SK-N-MC (cell line): ENCODE data around the gene PARP9.

Experiments
- DNase-seq: peaks from one replicate; pipeline ENCODE4 v3.0.0-alpha.2; 2011; ENCODE audit warnings: low read depth, low spot score
- H3K27ac ChIP-seq: fragments of 200-600 bp; sonication (generic); 2 replicates; pipeline ENCODE4 v1.5.1; 2016; ENCODE audit warnings: mixed run types
- H3K36me3 ChIP-seq: fragments of 200-600 bp; sonication (generic); 2 replicates; pipeline ENCODE4 v1.6.1; 2017; ENCODE audit warnings: antibody characterized with exemption, low read length, mixed read lengths; ENCODE audit not compliant: insufficient read depth
- H3K4me3 ChIP-seq: fragments of 200-600 bp; sonication (generic); 2 replicates; pipeline ENCODE4 v1.5.1; 2016
- H3K9ac ChIP-seq: fragments of 200-600 bp; sonication (generic); 2 replicates; pipeline ENCODE4 v1.8.0; 2017; ENCODE audit warnings: mixed run types, mixed read lengths; ENCODE audit not compliant: insufficient read length
- H3K9me3 ChIP-seq: fragments of 200-600 bp; sonication (generic); 2 replicates; pipeline ENCODE4 v1.6.1; 2017; ENCODE audit warnings: low read depth, mild to moderate bottlenecking, antibody characterized with exemption, low read length, moderate library complexity, mixed read lengths
- EZH2 ChIP-seq: fragments of 200-600 bp; sonication (generic); IDR thresholded peaks from one replicate; pipeline ENCODE4 v1.6.1; 2017; ENCODE audit warnings: antibody characterized with exemption
- FOXP2 ChIP-seq: optimal IDR thresholded peaks from 2 replicates; pipeline ENCODE3; 2011; ENCODE audit warnings: mild to moderate bottlenecking, moderate library complexity; ENCODE audit not compliant: insufficient read depth; ENCODE audit errors: extremely low read length, control extremely low read depth
- POLR2AphosphoS5 ChIP-seq: IDR thresholded peaks from 2 replicates; pipeline ENCODE4 v1.6.1; 2012; ENCODE audit warnings: mild to moderate bottlenecking, low read depth, low read length, borderline replicate concordance

Gene PARP9

GRCh38 chr3:122548076-122548475 lies 16.0 kb downstream of the PARP9 start:
- TF ChIP-seq EZH2 (no peak), FOXP2 (no peak), POLR2AphosphoS5 (no peak)
- H3K36me3 ChIP-seq, result no peaks in the 10 kb centered on the region
- no peak for DNase-seq
- no peak overlapping the region for H3K27ac ChIP-seq
- no peak overlapping the region for H3K9ac ChIP-seq
- H3K9me3 ChIP-seq, result no peaks in the 10 kb centered on the region
- no peak overlapping the region for H3K4me3 ChIP-seq

DNA sequence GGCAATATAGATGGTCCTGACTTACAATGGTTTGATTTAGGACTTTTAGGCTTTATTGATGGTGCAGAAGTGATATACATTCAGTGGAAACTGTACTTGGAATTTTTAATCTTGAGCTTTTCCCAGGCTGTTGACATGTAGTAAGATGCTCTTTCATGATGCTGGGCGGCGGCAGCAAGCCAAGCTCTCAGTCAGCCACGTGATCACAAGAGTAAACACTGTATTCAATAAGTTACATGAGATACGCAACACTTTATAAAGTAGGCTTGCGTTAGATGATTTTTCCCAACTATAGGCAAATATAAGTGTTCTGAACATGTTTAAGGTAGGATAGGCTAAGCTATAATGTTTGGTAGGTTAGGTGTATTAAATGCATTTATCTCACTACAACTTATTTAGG lies 17.9 kb downstream of the PARP9 start:
- H3K36me3 ChIP-seq, result no peaks in the 10 kb centered on the region
- TF ChIP-seq EZH2, result no peak
- TF ChIP-seq POLR2AphosphoS5, result no peak
- no peak for TF ChIP-seq FOXP2

GRCh38 chr3:122538956-122539490 lies 25.1 kb downstream of the PARP9 start:
- no peak for DNase-seq
- Histone ChIP-seq H3K36me3 (no peaks in the 10 kb centered on the region), H3K27ac (no peak overlapping the region), H3K9me3 (no peaks in the 10 kb centered on the region), H3K9ac (no peak overlapping the region), H3K4me3 (no peak overlapping the region)
- TF ChIP-seq EZH2, result no peak
- TF ChIP-seq FOXP2, result no peak
- no peak for TF ChIP-seq POLR2AphosphoS5

More for the DNA sequence above, 17.9 kb downstream of the PARP9 start:
- H3K4me3 ChIP-seq, result no peak overlapping the region
- no peaks in the 10 kb centered on the region for H3K9me3 ChIP-seq
- DNase-seq, result no peak
- no peak overlapping the region for H3K9ac ChIP-seq
- no peak overlapping the region for H3K27ac ChIP-seq

DNA sequence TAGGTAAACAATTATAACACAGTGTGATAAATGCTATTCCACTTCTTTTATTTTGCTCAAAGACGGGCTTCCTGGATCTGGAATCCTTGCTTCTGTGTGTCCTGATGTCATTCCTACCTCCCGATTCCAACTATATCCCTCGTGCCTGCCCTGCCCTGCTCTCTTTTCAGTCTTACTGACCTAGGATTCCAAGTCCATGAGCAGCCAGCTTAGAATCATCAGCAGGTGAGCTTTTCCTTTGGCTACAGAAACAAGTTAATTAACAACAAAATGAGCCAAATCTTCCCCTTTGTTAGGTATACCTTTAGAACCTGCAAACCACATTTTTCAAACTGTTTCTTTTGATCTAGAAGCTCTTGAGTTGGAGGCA lies 27.5 kb downstream of the PARP9 start:
- no peak for DNase-seq
- no peak overlapping the region for H3K27ac ChIP-seq
- no peak overlapping the region for H3K9ac ChIP-seq
- H3K36me3 ChIP-seq, result no peaks in the 10 kb centered on the region
- no peak overlapping the region for H3K4me3 ChIP-seq
- TF ChIP-seq FOXP2, result no peak
- H3K9me3 ChIP-seq, result no peaks in the 10 kb centered on the region

DNA sequence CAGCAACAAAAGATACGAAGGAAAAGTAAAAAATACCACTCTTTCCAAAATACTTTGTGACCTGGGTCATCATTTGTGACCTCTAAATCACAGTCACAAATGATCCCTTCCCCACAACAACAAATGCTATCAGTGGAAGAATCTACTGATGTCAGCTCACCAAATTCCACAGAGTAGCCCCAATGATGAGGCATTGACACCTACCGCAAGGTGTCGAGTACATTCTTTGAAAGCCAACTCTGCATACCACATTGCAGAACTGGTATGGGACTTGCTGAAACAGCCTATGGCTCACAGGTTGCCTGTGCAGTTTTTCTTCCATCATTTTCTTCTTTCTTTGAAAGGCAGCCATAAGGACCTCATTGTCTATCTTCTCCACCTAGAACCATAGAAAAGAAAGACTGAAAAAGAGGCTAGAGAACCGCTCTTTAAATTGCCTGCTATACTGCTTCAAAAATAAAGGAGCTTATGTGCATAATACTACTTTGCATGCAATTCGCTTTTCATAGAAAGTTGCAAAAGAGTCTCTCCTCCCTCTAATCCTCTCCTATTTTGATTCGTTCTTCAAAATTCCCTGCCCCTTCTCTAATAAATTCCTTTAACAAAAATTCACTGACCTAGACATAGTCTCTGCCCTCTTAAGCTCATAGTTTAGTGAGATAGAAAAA lies 28.0 kb downstream of the PARP9 start:
- Histone ChIP-seq H3K9ac (no peak overlapping the region), H3K36me3 (no peaks in the 10 kb centered on the region), H3K27ac (no peak overlapping the region)

GRCh38 chr3:122533931-122534334 lies 30.2 kb downstream of the PARP9 start:
- Histone ChIP-seq H3K27ac (no peak overlapping the region), H3K9ac (no peak overlapping the region), H3K36me3 (no peaks in the 10 kb centered on the region), H3K4me3 (no peak overlapping the region), H3K9me3 (no peaks in the 10 kb centered on the region)
- DNase-seq, result peak; percentile 53
- TF ChIP-seq POLR2AphosphoS5 (no peak), EZH2 (no peak), FOXP2 (no peak)

More for the DNA sequence above, 28.0 kb downstream of the PARP9 start:
- no peak for DNase-seq
- no peak overlapping the region for H3K4me3 ChIP-seq
- TF ChIP-seq FOXP2 (no peak), POLR2AphosphoS5 (no peak), EZH2 (no peak)
- no peaks in the 10 kb centered on the region for H3K9me3 ChIP-seq

DNA sequence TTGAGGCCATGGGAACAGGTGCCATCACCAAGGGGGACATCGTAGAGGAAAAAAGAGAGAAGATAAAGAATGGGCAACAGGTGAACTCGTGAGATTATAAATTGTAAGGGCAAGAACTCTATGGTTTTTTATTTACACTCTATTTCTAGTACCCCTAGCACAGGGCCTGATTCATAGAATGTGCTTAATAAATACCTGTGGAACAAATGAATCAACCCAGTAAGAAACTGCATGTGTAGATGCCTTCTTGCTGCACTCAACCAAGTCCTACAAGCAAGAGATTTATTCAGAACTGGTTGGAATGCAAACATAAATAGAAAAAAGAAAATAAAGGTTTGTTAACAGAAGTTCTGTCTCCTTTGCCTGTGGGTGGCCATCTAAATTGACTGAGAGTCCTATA lies 30.6 kb downstream of the PARP9 start:
- H3K9ac ChIP-seq, result no peak overlapping the region
- no peak overlapping the region for H3K27ac ChIP-seq
- no peaks in the 10 kb centered on the region for H3K9me3 ChIP-seq
- DNase-seq, result no peak
- no peaks in the 10 kb centered on the region for H3K36me3 ChIP-seq
- no peak overlapping the region for H3K4me3 ChIP-seq
- TF ChIP-seq EZH2 (no peak), FOXP2 (no peak), POLR2AphosphoS5 (no peak)

GRCh38 chr3:122530164-122530563 lies 33.9 kb downstream of the PARP9 start:
- H3K27ac ChIP-seq, result no peak overlapping the region
- no peak overlapping the region for H3K9ac ChIP-seq
- H3K36me3 ChIP-seq, result no peaks in the 10 kb centered on the region
- no peak for DNase-seq
- TF ChIP-seq FOXP2, result no peak
- TF ChIP-seq POLR2AphosphoS5, result no peak
- TF ChIP-seq EZH2, result no peak
- H3K9me3 ChIP-seq, result no peaks in the 10 kb centered on the region
- H3K4me3 ChIP-seq, result no peak overlapping the region

DNA sequence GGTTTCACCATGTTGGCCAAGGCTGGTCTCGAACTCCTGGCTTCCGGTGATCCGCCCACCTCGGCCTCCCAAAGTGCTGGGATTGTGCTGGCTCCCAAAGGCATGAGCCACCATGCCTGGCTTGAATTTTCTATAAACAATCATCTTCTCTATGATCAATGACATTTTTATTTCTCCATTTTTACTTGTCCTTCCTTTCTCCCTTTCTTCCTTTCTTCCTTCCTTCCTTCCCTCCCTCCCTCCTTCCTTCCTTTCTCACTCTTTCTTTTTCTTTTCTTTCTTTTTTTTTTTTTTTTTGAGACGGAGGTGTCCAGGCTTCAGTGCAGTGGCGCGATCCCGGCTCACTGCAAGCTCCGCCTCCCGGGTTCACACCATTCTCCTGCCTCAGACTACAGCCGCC lies 40.8 kb downstream of the PARP9 start:
- DNase-seq, result no peak
- H3K9ac ChIP-seq, result no peak overlapping the region
- no peaks in the 10 kb centered on the region for H3K9me3 ChIP-seq
- TF ChIP-seq EZH2 (no peak), FOXP2 (no peak), POLR2AphosphoS5 (no peak)
- no peak overlapping the region for H3K27ac ChIP-seq
- no peak overlapping the region for H3K4me3 ChIP-seq
- no peaks in the 10 kb centered on the region for H3K36me3 ChIP-seq
